MV-4-11 (cell line): ENCODE data around the gene LINGO4.
A peak's percentile ranks its signal among the peaks of the same experiment; 100 is the strongest.
"Not testable (repeated sequence)": the region's sequence is repeated elsewhere in the genome, so short reads cannot be mapped to it uniquely, and the experiment has no call there.

Source experiments
- DNase-seq: peaks from one replicate; lab custom pipeline; 2025; lab: John Stamatoyannopoulos, UW

Gene LINGO4

DNA sequence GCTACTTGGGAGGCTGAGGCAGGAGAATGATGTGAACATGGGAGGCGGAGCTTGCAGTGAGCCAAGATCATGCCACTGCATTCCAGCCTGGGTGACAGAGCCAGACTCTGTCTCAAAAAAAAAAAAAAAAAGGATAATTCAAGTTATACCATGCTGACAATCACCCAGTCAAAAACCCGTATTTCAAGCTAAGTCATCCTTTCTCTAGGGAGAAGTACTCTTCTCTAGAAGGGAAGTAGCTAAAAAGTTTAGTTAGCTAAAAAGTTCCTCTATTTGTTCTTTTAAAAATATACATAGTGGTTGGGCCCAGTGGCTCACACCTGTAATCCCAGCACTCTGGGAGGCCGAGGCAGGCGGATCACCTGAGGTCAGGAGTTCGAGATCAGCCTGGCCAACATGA, 24.5 kb downstream of the LINGO4 start:
- DNase-seq, result peak; percentile 50

DNA sequence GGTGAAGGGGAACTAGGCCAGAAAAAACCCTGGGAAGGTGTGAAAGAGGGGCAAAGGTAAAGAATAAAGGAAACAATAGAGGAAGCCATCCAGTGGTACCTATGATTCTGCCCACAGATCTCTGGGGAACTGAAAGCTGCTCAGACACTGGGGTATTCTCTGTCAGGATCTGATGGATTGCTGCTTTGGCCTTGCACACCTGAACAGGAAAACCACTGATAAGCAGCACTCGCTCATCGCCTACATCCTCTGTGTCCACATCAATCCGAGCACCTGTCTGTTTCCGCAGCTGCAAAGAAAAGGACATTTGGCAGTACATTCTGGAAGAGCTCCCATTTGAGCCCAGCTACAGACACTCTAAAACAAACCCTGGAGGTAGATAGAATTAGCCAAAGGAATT, 25.4 kb downstream of the LINGO4 start:
- no peak for DNase-seq

DNA sequence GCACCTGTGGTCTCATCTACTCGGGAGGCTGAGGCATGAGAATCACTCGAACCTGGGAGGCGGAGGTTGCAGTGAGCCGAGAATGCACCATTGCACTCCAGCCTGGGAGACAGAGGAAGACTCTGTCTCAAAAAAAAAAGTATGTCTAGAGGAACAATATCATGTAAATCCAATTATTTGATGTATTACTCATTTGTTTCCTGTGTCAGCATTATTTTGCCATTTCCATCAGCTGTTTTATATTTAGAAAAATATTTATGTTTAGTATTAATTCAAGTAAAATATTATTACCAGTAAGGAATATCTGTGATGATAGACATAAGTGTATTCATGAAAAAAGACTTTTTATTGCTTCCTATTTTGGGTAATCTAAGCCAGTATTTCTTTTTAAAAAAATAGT, 27.9 kb downstream of the LINGO4 start:
- no peak for DNase-seq

DNA sequence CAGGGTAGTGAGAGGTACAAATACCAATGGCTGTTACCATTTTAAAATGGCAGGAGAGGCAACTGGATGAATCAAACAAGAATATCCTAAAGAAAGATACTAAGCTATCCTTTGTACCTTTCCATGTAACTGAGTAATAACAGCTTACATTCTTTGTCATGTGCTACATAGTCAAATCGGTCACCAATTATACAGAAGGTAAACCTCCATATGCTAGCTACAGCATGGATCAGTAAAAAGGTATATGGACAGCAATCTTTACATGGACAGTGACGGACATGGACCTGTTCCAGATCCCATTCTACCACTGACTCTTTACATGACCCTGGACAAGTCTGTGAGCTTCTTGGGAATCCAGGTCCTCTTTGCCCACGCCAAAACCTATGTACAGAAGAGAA, 28.6 kb downstream of the LINGO4 start:
- no peak for DNase-seq

DNA sequence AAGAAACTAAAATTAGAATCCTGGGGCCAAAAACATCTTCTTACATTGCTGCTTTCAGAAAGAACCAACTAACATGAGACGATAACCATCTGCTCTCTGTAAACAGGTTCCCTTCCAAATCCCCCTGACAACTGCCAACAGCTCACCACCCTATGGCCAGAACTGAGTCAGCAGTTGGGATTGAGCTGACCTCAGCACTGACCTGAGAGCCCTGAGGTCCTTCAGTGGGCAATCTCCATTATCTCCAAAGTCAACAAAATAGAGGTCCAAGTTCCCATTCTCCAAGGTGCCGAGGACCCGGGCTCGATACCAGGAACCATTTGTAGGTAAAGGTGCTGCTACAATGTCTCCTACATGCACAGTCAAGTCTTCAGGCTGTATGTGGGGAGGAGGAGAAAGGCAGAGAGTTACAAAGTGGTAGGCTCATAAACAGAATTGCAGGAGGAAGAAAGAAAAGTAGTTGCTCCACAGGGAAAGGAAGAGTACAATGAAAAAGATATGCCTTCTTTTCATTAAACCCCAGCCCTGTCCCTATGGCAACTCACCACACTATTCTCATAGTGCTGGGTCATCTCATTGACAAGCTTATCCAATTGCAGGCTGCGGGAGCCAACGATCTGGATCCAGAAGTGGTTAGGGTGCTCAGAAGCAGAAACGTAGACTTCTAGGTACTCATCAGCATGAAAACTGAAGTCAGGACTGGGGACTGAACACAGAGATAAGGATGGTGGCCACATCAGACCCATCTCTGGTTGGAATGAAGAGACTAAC, 29.1 kb downstream of the LINGO4 start:
- no peak for DNase-seq

DNA sequence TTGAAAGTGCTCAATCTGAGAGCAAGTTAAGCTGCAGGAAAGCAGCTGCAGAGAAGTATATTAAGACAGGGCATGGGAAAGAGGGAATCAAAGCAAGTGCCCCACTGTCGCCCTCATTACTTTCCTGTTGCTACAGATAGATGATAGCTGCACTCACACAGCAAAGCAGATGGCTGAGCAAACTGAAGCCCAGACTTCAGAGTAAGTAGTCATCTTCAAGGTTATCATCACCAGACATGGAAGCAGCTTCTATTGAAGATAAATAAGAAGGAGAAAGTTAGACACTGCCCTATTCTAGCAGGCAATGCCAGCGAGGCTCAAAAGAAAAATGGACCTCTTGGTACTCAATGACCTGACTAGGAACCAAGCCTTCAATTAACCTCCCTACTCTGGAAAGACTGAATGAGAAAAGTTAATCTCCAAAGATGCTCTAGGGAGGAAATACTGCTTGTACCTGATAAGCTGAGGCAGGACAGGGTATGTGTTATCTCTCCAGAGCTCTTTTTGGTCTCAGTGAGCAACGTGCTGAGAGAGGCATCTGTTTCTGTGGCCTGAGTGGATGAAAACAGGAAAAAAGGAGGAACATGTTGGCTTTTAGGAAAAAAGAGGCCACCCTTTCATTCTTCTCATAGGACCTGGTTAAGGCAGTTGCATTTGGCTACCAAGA, 30.8 kb downstream of the LINGO4 start:
- no peak for DNase-seq

DNA sequence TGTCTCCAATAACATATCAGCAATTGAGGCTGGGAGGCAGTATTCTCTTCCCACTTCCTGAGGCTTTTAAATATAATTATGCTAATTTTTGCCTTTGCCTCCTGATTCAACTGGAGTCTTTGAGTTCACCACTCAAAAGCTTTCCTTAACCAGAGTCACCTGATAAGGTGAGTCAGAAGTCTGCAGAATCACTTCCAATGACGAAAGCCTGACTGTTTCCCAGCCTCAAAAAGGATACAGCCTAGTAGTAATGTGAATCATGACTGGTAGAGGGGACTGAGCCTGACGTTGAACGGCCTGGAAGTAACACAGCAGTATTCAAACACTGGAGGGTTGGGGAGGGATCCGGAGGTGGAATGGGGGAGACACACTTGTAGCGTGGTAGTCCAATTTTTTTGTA, 31.5 kb downstream of the LINGO4 start:
- no peak for DNase-seq

DNA sequence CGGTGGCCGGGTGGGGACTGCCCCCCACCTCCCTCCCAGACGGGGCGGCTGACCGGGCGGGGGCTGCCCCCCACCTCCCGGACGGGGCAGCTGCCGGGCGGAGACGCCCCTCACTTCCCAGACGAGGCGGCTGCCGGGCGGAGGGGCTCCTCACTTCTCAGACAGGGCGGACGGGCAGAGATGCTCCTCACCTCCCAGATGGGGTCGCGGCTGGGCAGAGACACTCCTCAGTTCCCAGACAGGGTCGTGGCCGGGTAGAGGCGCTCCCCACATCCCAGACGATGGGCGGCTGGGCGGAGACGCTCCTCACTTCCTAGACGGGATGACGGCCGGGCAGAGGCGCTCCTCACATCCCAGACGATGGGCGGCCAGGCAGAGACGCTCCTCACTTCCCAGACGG, 35.9 kb downstream of the LINGO4 start:
- DNase-seq, result not testable (repeated sequence)

DNA sequence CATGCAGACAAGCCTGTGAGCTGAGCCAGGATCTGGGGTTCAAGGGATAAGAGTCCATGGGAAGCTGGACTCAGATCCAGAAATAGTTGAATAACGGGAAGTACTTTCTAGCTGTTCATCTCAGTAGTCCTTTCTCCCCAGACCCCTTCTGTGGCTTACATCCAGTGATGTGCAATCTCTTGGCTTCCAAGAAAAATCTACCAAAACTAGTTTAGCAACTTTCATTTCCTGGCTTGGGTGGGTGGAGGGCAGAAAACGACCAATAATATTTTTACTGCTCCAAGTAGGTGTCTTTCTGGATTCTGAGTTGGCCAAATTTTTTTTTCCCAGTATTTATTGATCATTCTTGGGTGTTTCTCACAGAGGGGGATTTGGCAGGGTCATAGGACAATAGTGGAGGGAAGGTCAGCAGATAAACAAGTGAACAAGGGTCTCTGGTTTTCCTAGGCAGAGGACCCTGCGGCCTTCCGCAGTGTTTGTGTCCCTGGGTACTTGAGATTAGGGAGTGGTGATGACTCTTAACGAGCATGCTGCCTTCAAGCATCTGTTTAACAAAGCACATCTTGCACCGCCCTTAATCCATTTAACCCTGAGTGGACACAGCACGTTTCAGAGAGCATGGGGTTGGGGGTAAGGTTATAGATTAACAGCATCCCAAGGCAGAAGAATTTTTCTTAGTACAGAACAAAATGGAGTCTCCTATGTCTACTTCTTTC, 36.7 kb downstream of the LINGO4 start:
- peak; percentile 96 for DNase-seq

DNA sequence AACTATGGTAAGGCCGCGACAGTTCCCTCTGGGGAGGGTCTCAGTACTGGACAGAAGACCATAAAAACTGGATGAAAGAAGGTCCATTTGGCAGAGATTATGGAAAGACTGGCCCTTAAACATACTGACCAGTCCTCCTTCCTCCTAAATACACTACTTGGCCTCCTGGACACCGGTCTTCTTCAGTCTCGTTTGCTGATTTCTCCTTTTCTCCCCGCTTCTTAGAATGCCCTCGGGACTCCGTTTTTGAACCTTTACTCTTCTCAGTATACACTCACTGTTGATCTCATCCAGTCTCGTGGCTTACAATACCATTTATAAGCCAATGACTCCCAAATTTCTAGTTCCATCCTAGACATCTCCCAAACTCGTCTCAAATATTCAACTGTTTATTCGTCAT, 41.2 kb downstream of the LINGO4 start:
- DNase-seq, result no peak

DNA sequence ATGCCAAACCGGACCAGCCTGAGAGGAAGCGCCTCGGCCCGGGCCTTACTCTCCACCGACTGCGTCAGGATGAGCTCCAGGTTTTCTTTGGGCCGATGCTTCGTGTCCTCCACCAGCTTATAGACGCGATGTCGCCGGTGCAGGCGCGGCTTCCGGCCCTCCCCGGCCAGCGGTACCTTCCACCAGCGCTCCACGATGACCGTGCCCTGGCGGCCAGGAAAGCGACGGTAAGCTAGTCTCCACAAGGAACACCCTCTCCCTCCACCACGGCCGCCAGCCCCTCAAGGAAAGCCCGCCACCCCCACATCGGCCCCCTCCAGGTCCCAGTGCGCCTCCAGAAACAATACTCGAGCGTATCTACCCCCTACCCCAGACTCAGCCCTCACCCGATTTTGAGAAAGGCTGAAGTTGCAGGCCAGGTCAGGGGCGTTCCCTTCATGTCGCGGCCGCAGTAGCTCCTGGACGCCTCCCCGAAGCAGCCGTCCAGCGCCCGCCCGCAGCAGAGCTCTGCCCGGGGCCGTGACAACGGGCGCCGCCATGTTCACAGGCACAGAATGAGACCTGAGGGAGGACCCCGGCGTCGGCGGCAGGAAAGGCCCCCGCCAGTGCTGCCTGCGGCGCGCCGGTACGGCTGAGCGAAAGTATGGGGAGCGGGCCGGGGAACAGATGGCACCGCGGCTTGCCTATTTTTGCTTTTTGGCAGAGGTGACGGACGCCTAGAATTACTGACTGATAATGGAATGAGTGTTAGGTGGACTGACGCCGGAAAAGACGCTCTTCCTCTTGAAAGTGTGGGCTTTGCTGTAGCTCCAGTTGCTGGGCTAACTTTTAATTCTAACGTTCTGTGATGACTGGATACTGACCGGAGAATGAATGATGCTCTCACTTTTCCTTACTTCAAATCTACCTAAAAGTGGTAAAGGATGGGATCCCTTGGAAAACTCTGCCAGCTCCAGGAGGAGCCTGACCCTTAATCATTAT, 42.0 kb downstream of the LINGO4 start, which contains the start of gene MRPL9:
MRPL9 (minus strand) TSS at position 556 of the 981 bp plus-strand sequence; CDS start at position 539, 17 bp downstream.
- DNase-seq, result peak; percentile 67

DNA sequence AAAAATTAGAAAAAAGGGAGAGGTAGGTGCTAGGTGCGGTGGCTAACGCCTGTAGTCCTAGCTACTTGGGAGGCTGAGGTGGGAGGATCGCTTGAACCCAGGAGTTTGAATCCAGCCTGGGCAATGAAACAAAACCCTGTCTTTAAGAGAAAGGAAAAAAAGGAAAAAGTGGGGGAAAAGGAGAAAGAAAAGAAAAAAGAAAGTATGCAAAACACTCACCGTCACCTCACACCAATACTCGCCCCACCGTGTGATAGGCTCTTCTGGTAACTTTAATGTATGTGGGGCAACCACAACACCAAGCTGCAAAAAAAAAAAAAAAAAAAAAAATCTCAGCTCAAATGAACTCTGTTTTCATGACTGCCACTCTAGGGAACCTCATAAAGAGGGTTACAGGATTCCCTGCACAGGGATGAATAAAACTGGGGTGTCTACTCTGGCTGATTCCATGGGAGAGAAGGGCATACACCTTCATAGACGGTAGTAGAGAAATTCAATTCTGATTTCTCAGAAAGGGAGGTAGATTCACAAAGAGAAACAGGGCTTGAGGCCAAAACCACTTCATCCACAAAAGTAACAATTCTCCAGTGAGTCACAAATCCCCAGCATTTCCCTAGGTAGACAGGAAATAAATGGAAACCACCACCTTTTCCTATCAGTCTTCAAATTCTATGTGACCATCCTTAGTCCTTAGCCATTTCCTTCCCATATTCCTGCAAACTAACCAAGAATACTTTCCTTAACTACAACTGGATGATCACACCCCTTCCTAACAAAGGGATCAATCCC, 44.4 kb downstream of the LINGO4 start:
- DNase-seq, result no peak

DNA sequence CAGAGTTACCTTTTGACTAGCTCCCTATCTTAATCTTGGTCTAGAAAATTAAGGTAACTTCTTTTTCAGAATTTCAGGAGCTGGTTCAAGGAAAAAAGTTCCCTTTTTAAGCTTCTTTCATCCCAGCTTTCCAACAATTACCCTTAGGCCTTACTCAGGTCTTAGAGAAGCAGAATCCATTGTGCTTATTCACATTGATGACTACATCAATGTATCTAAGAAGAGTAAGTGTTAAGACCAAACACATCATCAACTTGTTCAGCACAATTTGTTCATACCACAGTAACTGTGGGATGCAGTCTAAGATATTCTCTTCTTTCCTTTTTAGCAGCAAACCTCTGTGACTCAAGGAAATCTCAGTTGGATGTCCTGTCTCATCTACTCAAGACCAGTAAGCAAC, 46.0 kb downstream of the LINGO4 start:
- no peak for DNase-seq

DNA sequence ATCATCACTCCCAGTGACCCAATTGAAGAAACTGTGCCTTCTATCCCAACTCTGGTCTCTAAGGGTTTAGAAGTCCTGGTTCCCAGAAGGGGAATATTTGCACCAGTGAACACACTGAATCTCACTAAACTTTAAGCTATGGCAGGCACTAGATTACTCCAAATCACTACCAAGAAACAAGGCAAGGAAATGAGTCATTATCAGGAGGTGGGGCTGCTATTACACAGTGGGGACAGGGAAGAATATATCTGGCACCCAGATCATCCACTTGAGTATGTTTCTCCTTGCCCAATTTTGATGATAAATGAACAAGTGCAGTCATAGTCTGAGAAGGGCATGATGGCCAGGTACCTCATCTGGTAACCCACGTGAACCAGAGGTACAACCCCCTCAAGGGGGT, 48.9 kb downstream of the LINGO4 start:
- no peak for DNase-seq
